Measurements from ENCODE around the gene AFF1. TPM values are rescaled to one million over a fixed set of nuclear protein-coding genes. Genes with fewer than 3 reads are reported as not detected.
"Not testable (repeated sequence)": the region's sequence is repeated elsewhere in the genome, so short reads cannot be mapped to it uniquely, and the experiment has no call there.

Gene AFF1
- polyA plus RNA-seq, 10 donors, result 15.5 to 31.3 (median 22.0) TPM

GRCh38 chr4:86974551-86974994, 39.8 kb downstream of the AFF1 start:
- DNase-seq, result no peak

GRCh38 chr4:86975927-86976326, 41.1 kb downstream of the AFF1 start:
- DNase-seq, result no peak

GRCh38 chr4:86976801-86977485, 42.1 kb downstream of the AFF1 start:
- no peak for DNase-seq

GRCh38 chr4:86977621-86978184, 42.9 kb downstream of the AFF1 start:
- no peak for DNase-seq

GRCh38 chr4:86978709-86979108, 43.9 kb downstream of the AFF1 start:
- DNase-seq, result no peak

- DNase-seq, result no peak
Measured at GRCh38 chr4:86980230-86980629, 45.4 kb downstream of the AFF1 start.

- DNase-seq, result no peak
Measured at GRCh38 chr4:86981789-86982188, 47.0 kb downstream of the AFF1 start.

GRCh38 chr4:86985852-86986251, 51.0 kb downstream of the AFF1 start:
- DNase-seq, result not testable (repeated sequence)

- not testable (repeated sequence) for DNase-seq
Measured at GRCh38 chr4:86989658-86990057, 54.8 kb downstream of the AFF1 start.

GRCh38 chr4:86990510-86990909, 55.7 kb downstream of the AFF1 start:
- DNase-seq, result no peak

GRCh38 chr4:86991994-86992393, 57.2 kb downstream of the AFF1 start:
- no peak for DNase-seq

- no peak for DNase-seq
Measured at GRCh38 chr4:86993909-86994681, 59.3 kb downstream of the AFF1 start.

- no peak for DNase-seq
Measured at GRCh38 chr4:86994686-86995085, 59.9 kb downstream of the AFF1 start.

- not testable (repeated sequence) for DNase-seq
Measured at GRCh38 chr4:86996510-86996909, 61.7 kb downstream of the AFF1 start.

GRCh38 chr4:86999136-86999643, 64.4 kb downstream of the AFF1 start:
- DNase-seq, result no peak

- DNase-seq, result no peak
Measured at GRCh38 chr4:87002682-87003043, 67.9 kb downstream of the AFF1 start.

GRCh38 chr4:87003266-87003665, 68.5 kb downstream of the AFF1 start:
- DNase-seq, result no peak

GRCh38 chr4:87005369-87005689, 70.5 kb downstream of the AFF1 start:
- no peak for DNase-seq

- no peak for DNase-seq
Measured at GRCh38 chr4:87005690-87006425, 71.0 kb downstream of the AFF1 start.

GRCh38 chr4:87006426-87006675, 71.5 kb downstream of the AFF1 start:
- no peak for DNase-seq

- peak; percentile 93 to 98 (median 94) for DNase-seq
Measured at GRCh38 chr4:87006676-87007527, 72.1 kb downstream of the AFF1 start.
